OCI-LY3 (cell line): ENCODE measurements around the gene FERMT3.

Experiments used
- CTCF ChIP-seq: fragments of 200-600, 300-600 bp; sonication (generic); IDR thresholded peaks from 2 replicates; pipeline ENCODE4 v1.5.1; 2014; ENCODE audit warnings: antibody characterized with exemption, low read length, low read depth
- EZH2phosphoT487 ChIP-seq: fragments of 200-600 bp; shearing (Covaris generic); IDR thresholded peaks from 2 replicates; pipeline ENCODE4 v1.6.1; 2018; ENCODE audit warnings: antibody characterized with exemption, mixed run types, low read depth

DNA sequence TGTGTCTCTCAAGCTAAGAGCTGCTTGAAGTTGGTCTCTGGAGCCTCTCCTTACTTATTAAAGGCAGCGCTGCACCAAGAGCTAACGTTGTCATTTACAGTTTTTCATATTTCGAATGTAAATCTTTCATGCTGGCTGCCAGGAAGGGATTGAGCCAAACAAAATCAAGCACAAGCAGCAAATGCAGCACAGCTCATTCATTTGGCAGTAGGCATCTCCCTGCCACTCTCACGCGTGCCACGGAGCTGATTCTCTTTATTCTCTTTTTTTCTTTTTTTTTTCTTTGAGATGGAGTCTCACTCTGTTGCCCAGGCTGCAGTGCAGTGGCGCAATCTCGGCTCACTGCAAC is 26.4 kb downstream of the FERMT3 start:
- TF ChIP-seq CTCF (no peak), EZH2phosphoT487 (no peak)
